HL-60 (cell line): ENCODE data around the gene VPS11.

ENCODE experiments used
- CTCF ChIP-seq: IDR thresholded peaks from one replicate; pipeline ENCODE4 v1.5.1; 2011; ENCODE audit warnings: low read length, control low read depth, inconsistent platforms; ENCODE audit not compliant: insufficient read depth
- GABPA ChIP-seq: IDR thresholded peaks from 2 replicates; pipeline ENCODE4 v1.6.1; 2012; ENCODE audit warnings: low read depth
- POLR2AphosphoS5 ChIP-seq: IDR thresholded peaks from 2 replicates; pipeline ENCODE4 v1.6.1; 2012; ENCODE audit warnings: low read depth
- REST ChIP-seq: IDR thresholded peaks from 2 replicates; pipeline ENCODE4 v1.6.1; 2012; ENCODE audit warnings: low read depth; ENCODE audit not compliant: insufficient replicate concordance
- SPI1 ChIP-seq: IDR thresholded peaks from 2 replicates; pipeline ENCODE4 v1.6.1; 2012; ENCODE audit warnings: low read depth, mild to moderate bottlenecking, borderline replicate concordance

- TF ChIP-seq CTCF = no peak
- TF ChIP-seq POLR2AphosphoS5 = no peak
- TF ChIP-seq GABPA = no peak
- TF ChIP-seq REST = no peak
- TF ChIP-seq SPI1 = no peak
These were observed 18.5 kb upstream of the VPS11 start for GRCh38 chr11:119049081-119049480.
